GM18505 (cell line): ENCODE measurements around the gene PSMB5.

Source experiments
- ATAC-seq: cut with Tn5 transposase; IDR thresholded peaks from one replicate; pipeline ENCODE4 v1.9.1; 2021; ENCODE audit not compliant: unreplicated experiment
- POLR2A ChIP-seq: IDR thresholded peaks from 4 replicates; pipeline ENCODE4 v1.6.1; 2011; ENCODE audit warnings: borderline replicate concordance; ENCODE audit not compliant: insufficient read depth, insufficient read length; ENCODE audit errors: extremely low read depth

The PSMB5 gene

GRCh38 chr14:23043754-23044153 is 9.1 kb upstream of the PSMB5 start:
- ATAC-seq, result no peak

GRCh38 chr14:23043145-23043544 is 8.4 kb upstream of the PSMB5 start:
- no peak for ATAC-seq
- no peak for TF ChIP-seq POLR2A

More at GRCh38 chr14:23043754-23044153, 9.1 kb upstream of the PSMB5 start:
- TF ChIP-seq POLR2A, result no peak

- ATAC-seq, result no peak
These were observed 7.7 kb upstream of the PSMB5 start, which contains the start of gene PSMB11 for GRCh38 chr14:23042162-23042965. Gene PSMB11, plus strand, starts transcription at chr14:23042212. Its CDS starts 14 bp downstream, at chr14:23042226.

GRCh38 chr14:23041729-23042128 is 7.0 kb upstream of the PSMB5 start:
- ATAC-seq, result no peak
- TF ChIP-seq POLR2A, result no peak

More at GRCh38 chr14:23042162-23042965, 7.7 kb upstream of the PSMB5 start, which contains the start of gene PSMB11:
- no peak for TF ChIP-seq POLR2A

GRCh38 chr14:23040100-23040499 is 5.4 kb upstream of the PSMB5 start:
- no peak for TF ChIP-seq POLR2A
- no peak for ATAC-seq

- no peak for TF ChIP-seq POLR2A
- ATAC-seq, result no peak
These were observed 824 bp upstream of the PSMB5 start for GRCh38 chr14:23035303-23036144.

GRCh38 chr14:23033801-23034497 is 751 bp downstream of the PSMB5 start:
- no peak for ATAC-seq
- no peak for TF ChIP-seq POLR2A

- TF ChIP-seq POLR2A, result no peak
- no peak for ATAC-seq
These were observed 1.4 kb downstream of the PSMB5 start for GRCh38 chr14:23033251-23033727.

- TF ChIP-seq POLR2A, result no peak
- ATAC-seq, result no peak
These were observed 3.8 kb downstream of the PSMB5 start for GRCh38 chr14:23030936-23031335.

- no peak for ATAC-seq
These were observed 5.9 kb downstream of the PSMB5 start for GRCh38 chr14:23028799-23029198.

GRCh38 chr14:23025151-23025814 is 9.4 kb downstream of the PSMB5 start:
- TF ChIP-seq POLR2A, result no peak
- no peak for ATAC-seq

More at GRCh38 chr14:23028799-23029198, 5.9 kb downstream of the PSMB5 start:
- TF ChIP-seq POLR2A, result no peak

- TF ChIP-seq POLR2A, result no peak
These were observed 10.1 kb downstream of the PSMB5 start for GRCh38 chr14:23024612-23025075.

GRCh38 chr14:23023795-23024152 is 10.9 kb downstream of the PSMB5 start:
- ATAC-seq, result no peak
- TF ChIP-seq POLR2A, result no peak

More at GRCh38 chr14:23024612-23025075, 10.1 kb downstream of the PSMB5 start:
- no peak for ATAC-seq
